NK-92 treated with Interleukin-12 subunit alpha and Interleukin-12 subunit beta, amount 100 ng/mL, for 24 hours (cell line): ENCODE results near the gene SPINK4.

Experiments used
- DNase-seq: peaks from one replicate; lab custom pipeline; 2025; lab: John Stamatoyannopoulos, UW

Gene SPINK4

DNA sequence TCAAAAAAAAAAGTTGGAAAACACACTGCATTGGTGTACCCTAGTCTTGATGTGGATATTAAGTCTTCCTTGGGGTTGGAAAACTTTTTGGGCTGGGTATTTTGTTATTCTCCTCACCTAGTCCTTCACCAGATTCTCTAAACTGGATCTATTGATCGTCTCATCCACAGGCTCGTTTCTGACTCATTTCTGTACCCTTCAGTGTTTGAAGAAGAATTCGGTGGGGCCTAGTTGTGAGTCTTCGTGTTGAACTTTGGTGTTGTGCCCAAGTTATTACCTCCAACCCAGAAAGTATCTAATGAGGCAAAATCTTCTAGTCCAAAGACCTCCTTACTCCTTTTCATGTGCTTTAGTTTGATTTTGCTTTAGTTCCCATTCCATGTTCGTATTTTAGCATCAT is 51.9 kb downstream of the SPINK4 start:
- no peak for DNase-seq

DNA sequence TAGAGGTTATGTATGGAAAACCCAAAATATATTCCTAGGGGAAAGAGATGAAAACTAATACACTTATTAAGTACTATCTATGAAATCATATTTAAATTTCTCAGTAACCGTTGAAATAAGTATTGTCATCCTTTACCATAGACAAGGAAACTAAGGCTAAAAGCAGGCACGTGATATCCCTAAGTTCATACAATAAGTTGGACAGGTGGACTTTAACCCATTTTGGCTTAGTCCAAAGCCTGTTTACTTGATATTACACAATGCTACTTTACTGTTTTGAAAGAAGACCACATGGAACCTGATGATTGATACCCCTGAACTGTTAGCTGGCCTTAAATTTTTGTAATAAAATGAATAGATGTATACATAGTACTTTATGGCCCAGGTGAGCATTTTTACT is 53.8 kb downstream of the SPINK4 start:
- DNase-seq: no peak

DNA sequence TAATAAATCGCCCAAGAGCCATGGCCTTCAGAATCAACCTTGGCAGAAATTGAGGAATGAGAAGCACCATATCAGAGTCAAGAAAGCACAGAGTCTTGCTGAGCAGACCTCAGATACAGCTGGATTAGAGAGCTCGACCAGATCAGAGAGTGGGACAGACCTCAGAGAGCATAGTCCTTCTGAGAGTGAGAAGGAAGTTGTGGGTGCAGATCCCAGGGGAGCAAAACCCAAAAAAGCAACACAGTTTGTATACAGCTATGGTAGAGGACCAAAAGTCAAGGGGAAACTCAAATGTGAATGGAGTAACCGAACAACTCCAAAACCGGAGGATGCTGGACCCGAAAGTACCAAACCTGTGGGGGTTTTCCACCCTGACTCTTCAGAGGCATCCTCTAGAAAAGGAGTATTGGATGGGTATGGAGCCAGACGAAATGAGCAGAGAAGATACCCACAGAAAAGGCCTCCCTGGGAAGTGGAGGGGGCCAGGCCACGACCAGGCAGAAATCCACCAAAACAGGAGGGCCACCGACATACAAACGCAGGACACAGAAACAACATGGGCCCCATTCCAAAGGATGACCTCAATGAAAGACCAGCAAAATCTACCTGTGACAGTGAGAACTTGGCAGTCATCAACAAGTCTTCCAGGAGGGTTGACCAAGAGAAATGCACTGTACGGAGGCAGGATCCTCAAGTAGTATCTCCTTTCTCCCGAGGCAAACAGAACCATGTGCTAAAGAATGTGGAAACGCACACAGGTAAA is 54.9 kb downstream of the SPINK4 start:
- no peak for DNase-seq

DNA sequence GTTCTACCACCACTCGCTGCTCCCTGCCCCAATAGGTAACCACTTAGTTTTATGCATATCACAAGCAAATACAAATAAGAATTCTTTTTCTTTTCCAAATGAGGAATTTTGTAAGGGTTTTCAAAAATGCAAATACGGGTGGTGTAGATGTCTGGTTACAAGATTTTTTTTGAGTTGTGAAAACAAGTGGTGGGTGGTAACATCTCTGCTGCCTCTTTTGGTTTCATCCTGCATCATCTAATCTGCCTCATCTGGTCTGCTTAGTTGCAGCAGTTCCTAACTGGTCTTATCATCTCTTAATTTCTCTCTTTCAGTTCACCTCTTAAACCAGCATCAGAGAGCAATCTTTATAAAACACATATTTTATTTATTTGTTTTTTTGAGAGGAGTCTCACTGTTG is 55.6 kb downstream of the SPINK4 start:
- no peak for DNase-seq

DNA sequence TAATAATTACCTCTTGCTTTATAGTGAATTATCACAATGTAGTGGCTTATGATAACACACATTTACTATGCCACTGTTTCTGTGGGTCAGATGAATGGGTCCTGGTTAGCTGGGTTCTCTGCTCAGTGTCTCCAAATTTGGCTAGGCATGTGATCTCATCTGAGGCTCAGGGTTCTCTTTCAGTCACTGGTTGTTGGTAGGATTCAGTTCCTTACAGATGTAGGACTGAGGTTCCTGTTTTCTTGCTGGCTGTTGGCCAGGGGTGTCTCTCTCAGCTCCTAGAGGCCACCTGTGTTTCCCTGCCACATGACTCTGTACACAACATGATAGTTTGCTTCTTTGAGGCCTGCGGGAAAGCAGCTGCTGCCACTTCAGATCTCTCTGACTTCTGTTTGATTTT is 57.5 kb downstream of the SPINK4 start:
- no peak for DNase-seq
